Activated CD8-positive, alpha-beta memory T cell treated with anti-CD3 and anti-CD28 coated beads, Interleukin-2, amount 50 U/mL, for 4 hours (primary cell): ENCODE results near the gene AVPR1A.

Experiments used
- DNase-seq: peaks from one replicate; pipeline ENCODE4 v3.0.0-alpha.2; 2020

Gene AVPR1A

GRCh38 chr12:63093711-63094110 lies 57.3 kb downstream of the AVPR1A start:
- DNase-seq = no peak

- no peak for DNase-seq
Measured at GRCh38 chr12:63093084-63093483, 57.9 kb downstream of the AVPR1A start.
